Right lung (tissue), 5 donors: Measurements from ENCODE around the gene GUCY1B1. TPM values are rescaled to one million over a fixed set of nuclear protein-coding genes. Genes with fewer than 3 reads are reported as not detected.
"Not testable (repeated sequence)": the region's sequence is repeated elsewhere in the genome, so short reads cannot be mapped to it uniquely, and the experiment has no call there.

Source experiments
- DNase-seq, 2 donors: peaks; one replicate each; pipeline ENCODE4 v3.0.0-alpha.2; 2013
- polyA plus RNA-seq, 5 donors: library from polyadenylated mRNA; unstranded; fragments of 120-200 nt; gene quantifications; one replicate each; pipeline versions ENCODE4 v1.2.1 to v1.2.3, GENCODE V29; 2013; ENCODE audit warnings: inconsistent platforms in 1 of 5, low replicate concordance in 1 of 5; ENCODE audit not compliant: insufficient read length in 5 of 5, insufficient read depth in 1 of 5

Gene GUCY1B1
- polyA plus RNA-seq, 5 donors: 41.9 to 56.8 (median 47.7) TPM

- DNase-seq: no peak
Measured at GRCh38 chr4:155795991-155796390, 37.2 kb downstream of the GUCY1B1 start.

GRCh38 chr4:155797581-155797980, 38.8 kb downstream of the GUCY1B1 start:
- not testable (repeated sequence) for DNase-seq

GRCh38 chr4:155799116-155799793, 40.4 kb downstream of the GUCY1B1 start:
- no peak for DNase-seq

DNA sequence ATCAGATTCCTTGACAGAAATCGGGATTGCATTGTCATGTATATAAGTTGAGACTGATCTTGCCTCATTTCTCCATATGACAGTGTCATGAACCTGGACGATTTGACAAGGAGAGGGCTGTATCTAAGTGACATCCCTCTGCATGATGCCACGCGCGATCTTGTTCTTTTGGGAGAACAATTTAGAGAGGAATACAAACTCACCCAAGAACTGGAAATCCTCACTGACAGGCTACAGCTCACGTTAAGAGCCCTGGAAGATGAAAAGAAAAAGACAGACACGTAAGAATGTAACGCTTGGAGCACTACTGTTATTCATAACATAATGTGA, 40.9 kb downstream of the GUCY1B1 start:
- no peak for DNase-seq

DNA sequence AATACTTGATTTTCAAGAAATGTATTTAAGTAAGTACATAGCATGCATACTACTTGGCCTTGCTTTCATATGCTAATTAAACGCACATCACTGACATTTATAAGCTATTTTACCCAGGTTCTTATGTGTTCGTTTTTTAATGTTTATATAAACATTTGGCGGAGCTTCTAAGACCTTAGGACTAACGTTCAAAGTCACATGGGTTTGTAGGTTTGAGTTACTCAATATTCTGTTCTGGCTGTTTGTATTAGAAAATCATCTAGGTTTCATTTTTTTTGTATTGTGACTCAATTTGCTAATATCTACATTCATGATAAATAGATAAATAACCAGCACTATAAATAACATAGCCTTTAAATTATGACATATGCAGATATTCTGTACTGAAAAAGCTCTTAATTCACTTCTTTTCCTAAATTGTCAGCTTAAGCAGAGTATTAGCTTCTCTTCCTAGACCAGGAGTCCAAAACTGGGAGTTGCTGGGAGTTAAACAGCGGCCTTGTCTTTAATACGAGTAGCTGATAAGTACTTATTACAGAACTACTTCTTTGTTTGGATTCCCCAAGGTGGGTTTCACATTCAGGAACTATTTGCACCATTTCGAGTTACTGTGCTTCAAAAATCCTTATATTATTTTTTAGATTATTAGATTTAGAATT, 42.0 kb downstream of the GUCY1B1 start:
- DNase-seq: no peak

GRCh38 chr4:155802190-155802959, 43.6 kb downstream of the GUCY1B1 start:
- DNase-seq: no peak

GRCh38 chr4:155805016-155805415, 46.2 kb downstream of the GUCY1B1 start:
- no peak for DNase-seq

DNA sequence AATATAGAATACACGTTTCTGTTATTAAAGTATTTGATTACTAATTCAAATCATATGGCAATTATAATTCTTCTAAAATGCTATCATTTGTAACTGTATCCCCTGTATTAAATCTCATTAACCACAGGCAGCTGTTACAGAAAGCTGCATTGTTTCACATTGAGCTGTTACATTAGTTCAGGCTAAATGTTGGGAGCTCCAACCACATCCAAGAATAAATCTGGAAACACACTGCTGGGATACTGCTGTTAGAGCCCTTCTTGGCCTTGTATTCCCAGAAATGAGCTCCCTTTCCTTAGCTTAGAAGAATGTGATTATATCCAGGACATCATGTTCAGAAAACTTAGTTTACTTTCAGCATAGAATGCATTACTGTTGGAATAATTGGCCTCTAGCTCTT, 48.2 kb downstream of the GUCY1B1 start:
- no peak for DNase-seq

GRCh38 chr4:155809835-155810234, 51.0 kb downstream of the GUCY1B1 start:
- DNase-seq: peak; percentile 52 to 62

DNA sequence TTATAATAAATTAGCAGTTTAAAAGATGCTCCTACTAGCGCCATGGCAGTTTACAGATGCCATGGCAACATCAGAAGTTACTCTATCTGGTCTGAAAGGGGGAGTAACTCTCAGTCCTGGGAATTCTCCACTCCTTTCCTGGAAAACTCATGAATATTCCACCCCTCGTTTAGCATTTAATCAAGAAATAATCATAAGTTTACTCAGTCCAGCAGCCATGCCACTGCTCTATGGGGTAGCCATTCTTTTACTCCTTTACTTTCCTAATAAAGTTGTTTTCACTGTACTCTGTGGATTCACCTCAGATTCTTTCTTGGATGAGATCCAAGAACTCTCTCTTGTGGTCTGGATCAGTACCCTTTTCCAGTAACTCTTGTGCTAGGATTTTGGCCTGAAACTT, 52.3 kb downstream of the GUCY1B1 start:
- DNase-seq: no peak

DNA sequence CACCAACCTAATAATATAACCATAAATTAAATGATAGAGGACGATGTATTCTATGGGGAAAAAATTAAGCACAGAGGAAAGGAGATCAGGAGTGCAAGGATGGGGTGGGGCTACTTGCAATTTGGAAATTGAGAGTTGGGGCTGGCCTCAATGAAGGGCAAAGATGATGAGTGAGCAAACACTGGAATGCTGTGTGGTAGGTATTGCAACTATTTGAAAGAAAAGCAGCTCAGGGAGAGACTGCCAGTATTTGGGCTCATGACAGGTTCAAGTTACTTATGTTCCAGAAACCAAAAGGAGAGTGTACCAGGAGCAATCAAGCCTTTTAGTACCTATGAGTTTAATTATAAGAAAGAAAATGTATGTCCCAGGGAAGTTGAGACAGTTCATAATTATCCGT, 59.8 kb downstream of the GUCY1B1 start:
- no peak for DNase-seq

- DNase-seq: no peak
Measured at GRCh38 chr4:155819066-155819465, 60.2 kb downstream of the GUCY1B1 start.

DNA sequence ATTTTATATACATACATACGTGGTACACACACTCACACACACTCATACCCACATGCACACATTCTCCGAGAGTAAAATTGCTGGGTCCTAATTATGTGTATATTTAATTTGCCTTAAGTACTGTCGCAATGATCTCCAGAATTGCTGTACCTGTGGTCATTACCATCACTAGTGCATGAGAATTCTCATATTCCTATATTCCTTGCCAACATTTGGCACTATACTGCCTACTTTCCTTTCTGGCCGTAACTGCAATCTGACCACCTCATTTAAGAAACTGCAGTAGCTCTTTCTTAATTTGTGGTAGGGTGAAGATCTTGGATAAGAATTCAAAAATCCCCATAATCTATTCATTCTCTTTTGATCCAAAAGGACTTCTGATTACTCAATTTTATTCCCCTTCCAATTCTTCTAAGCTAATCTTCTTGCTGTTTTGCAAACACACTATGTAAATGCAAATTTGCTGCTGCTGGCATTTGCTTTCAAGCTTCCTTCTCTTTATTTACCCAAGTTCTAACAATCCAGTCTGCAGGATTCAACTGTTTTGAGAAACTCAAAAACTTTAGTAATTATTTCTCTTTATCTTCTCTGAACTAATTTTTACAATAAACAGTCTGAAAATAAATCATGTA, 62.2 kb downstream of the GUCY1B1 start:
- DNase-seq: peak in 1 of 2 donors; percentile 37

DNA sequence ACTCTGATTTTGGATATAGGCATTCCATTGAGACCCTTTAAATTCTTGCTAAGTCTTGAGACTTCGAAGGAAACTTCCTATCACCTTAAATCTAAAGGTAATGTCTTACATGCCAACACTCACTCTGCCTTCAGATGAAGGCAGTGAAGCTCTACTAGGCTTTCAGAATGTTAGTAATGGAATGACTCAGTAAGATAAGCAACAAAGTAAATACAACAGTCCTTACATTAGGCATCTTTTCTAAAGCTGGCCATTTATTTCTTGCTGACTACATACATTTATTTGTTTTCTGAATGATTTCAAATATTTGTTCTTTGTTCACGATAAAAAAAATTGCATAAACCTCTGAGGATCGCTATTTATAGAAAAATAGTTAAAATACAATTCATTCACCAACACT, 63.8 kb downstream of the GUCY1B1 start:
- DNase-seq: no peak

DNA sequence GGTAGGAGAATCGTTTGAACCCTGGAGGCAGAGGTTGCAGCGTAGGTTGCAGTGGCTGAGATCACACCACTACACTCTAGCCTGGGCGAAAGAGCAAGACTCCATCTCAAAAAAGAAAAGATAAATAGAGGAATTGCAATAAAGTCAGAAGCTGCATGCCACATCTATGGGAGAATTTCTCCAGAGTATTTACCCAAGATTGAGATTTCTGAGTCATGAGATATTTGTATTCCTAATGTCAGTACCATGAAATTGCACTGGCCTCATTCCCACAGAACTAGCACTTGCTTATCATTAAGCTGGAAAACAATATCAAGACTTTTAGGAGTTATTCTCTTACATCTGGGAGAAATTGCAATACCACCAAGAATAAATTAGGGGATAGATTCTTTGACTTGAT, 69.8 kb downstream of the GUCY1B1 start:
- DNase-seq: no peak

DNA sequence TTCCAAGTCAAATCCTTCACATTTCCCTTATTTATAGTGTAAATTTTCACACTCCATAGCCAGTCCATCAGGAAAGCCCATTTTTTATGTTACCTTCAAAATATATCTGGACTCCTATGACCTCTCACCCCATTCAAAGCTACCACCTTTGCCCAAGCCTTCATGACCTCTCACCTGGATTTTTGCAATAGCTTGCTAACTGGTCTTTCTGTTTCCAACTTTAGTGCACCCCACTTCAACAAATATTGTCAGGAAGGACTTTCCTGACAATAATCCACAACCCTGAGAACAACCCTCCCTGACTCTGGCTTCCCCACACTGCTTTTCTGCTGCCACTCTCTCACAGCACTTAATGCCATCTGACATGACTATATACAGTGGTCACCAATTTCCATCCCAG, 73.8 kb downstream of the GUCY1B1 start:
- no peak for DNase-seq

GRCh38 chr4:155837203-155837796, 78.5 kb downstream of the GUCY1B1 start:
- no peak for DNase-seq

DNA sequence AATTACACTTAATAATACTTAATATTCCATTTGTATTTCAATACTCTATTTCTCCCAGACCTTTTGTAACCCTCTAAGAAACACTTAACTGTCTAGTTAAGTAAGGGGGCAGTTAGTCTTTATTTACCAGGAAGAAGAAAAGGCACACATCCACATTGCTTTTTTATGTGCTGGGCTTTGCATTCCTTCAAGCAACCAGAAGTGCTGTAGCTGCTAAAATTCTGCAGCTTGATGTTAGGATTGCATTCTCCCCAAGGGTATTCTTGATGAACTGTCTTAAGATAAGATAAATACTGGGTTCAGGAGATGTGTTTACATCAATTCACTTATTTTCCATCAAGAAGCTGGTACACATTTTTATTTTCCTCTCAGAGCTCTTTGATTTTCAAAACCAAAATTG, 83.3 kb downstream of the GUCY1B1 start:
- DNase-seq: no peak

DNA sequence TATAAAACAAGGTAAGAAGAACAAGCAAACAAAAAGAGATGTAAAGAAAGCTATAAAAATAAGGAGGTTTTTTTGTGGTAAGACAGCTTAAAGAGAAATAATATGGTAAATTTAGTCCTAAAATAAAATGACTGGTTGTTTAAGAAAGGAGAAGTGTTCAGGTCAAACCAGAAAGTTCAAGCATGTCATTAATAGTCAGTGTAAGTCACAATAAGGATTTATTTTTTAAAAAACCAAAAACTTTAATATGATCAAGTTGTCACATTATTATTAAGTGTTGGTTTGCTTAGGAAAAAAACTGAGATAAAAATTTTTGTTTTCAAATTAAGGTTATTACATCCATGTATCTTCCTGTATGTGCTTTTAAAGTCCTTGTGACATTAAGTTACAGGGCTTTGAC, 88.1 kb downstream of the GUCY1B1 start:
- DNase-seq: no peak

GRCh38 chr4:155849042-155849441, 90.2 kb downstream of the GUCY1B1 start:
- no peak for DNase-seq

DNA sequence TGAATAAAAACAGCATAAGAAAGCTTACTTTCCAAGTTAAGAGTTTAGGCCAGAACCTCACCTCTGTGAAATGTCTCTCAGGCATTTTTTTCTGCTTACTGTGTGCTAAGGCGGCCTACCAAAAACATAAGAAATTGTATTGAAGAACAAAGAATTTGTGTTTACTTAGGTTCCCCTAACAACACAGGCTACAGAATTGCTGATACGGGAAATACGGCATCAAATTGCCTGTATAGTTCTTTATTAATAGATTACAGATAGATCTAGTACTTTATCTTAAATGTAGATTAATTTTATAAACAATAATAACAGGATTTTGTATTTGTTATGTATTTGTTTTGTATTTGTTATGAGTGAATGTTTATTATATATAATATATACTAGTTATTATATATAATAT, 94.4 kb downstream of the GUCY1B1 start:
- no peak for DNase-seq

- no peak for DNase-seq
Measured at GRCh38 chr4:155854582-155855226, 95.9 kb downstream of the GUCY1B1 start.
